GM23248 (cell line): ENCODE measurements around the gene TPRG1. TPM values are rescaled to one million over a fixed set of nuclear protein-coding genes. Genes with fewer than 3 reads are reported as not detected.

Source experiments
- DNase-seq: peaks from one replicate; pipeline ENCODE4 v3.0.0-alpha.2; 2015
- H2AFZ ChIP-seq: fragments of 200-600 bp; sonication (generic); 2 replicates; pipeline ENCODE4 v1.6.1; 2016; ENCODE audit warnings: antibody characterized with exemption
- H3F3A ChIP-seq: fragments of 200-600 bp; sonication (generic); 2 replicates; pipeline ENCODE4 v1.6.1; 2016; ENCODE audit warnings: mild to moderate bottlenecking, antibody characterized with exemption, mixed run types; ENCODE audit not compliant: insufficient read depth
- H3K27ac ChIP-seq: fragments of 200-600 bp; sonication (generic); 2 replicates; pipeline ENCODE4 v1.5.1; 2016; ENCODE audit warnings: mild to moderate bottlenecking
- H3K27me3 ChIP-seq: fragments of 200-600 bp; sonication (generic); replicated peaks from 2 replicates; pipeline ENCODE4 v1.6.1; 2016; ENCODE audit warnings: mild to moderate bottlenecking; ENCODE audit not compliant: insufficient read depth
- H3K36me3 ChIP-seq: fragments of 200-600 bp; sonication (generic); 2 replicates; pipeline ENCODE4 v1.6.1; 2016; ENCODE audit warnings: low read depth, mild to moderate bottlenecking
- H3K4me1 ChIP-seq: fragments of 200-600 bp; sonication (generic); 2 replicates; pipeline ENCODE4 v1.6.1; 2016; ENCODE audit warnings: mild to moderate bottlenecking; ENCODE audit not compliant: insufficient read depth
- H3K4me2 ChIP-seq: fragments of 200-600 bp; sonication (generic); one replicate; pipeline ENCODE4 v1.6.1; 2016; ENCODE audit warnings: mild to moderate bottlenecking; ENCODE audit not compliant: unreplicated experiment
- H3K4me3 ChIP-seq: fragments of 200-600 bp; sonication (generic); 2 replicates; pipeline ENCODE4 v1.5.1; 2016; ENCODE audit warnings: mild to moderate bottlenecking
- H3K79me2 ChIP-seq: fragments of 200-600 bp; sonication (generic); 2 replicates; pipeline ENCODE4 v1.6.1; 2016; ENCODE audit warnings: mild to moderate bottlenecking; ENCODE audit not compliant: insufficient read depth
- H3K9ac ChIP-seq: fragments of 200-600 bp; sonication (generic); 2 replicates; pipeline ENCODE4 v1.6.1; 2016; ENCODE audit warnings: mild to moderate bottlenecking
- H3K9me2 ChIP-seq: fragments of 200-600 bp; sonication (generic); 2 replicates; pipeline ENCODE4 v1.6.1; 2016; ENCODE audit warnings: mixed run types, mild to moderate bottlenecking, moderate library complexity; ENCODE audit not compliant: insufficient read depth
- H3K9me3 ChIP-seq: fragments of 200-600 bp; sonication (generic); one replicate; pipeline ENCODE4 v1.6.1; 2017; ENCODE audit warnings: low read depth
- H4K20me1 ChIP-seq: fragments of 200-600 bp; sonication (generic); 2 replicates; pipeline ENCODE4 v1.6.0; 2016; ENCODE audit not compliant: insufficient read depth
- EZH2 ChIP-seq: fragments of 200-600 bp; sonication (generic); IDR thresholded peaks from 2 replicates; pipeline ENCODE4 v1.6.1; 2018; ENCODE audit warnings: antibody characterized with exemption, mild to moderate bottlenecking; ENCODE audit not compliant: insufficient read depth, poor library complexity, severe bottlenecking
- EZH2phosphoT487 ChIP-seq: fragments of 200-600 bp; sonication (generic); IDR thresholded peaks from 2 replicates; pipeline ENCODE4 v1.6.1; 2018; ENCODE audit warnings: antibody characterized with exemption, moderate library complexity, mild to moderate bottlenecking, low read depth; ENCODE audit not compliant: insufficient read depth
- WGBS, 2 experiments: methylation state at CpG; one replicate each; pipeline ENCODE4 v1.1.6; 2015 to 2017; ENCODE audit warnings: low lambda C conversion rate in 2 of 2, low coverage in 1 of 2; ENCODE audit errors: missing lambda C conversion rate in 2 of 2; 5-methylcytosine and 5-hydroxymethylcytosine counted together
- in situ Hi-C: fragments of 300-500 bp; cut with MboI; formaldehyde crosslinking; loops from 2 replicates; pipeline ENCODE4 v1.15.0; 2020
- polyA plus RNA-seq: library from polyadenylated mRNA; unstranded; fragments of >200 nt; fragmentation: Nextera tagmentation; extraction: Ambion mirVana; gene quantifications from 2 replicates; pipeline ENCODE4 v1.2.1, GENCODE V29; 2016
- total RNA-seq: library from RNA; depleted of rRNA; stranded (reverse); fragments of >200 nt; shearing (Covaris generic); gene quantifications from 2 replicates; pipeline ENCODE4 v1.2.3, GENCODE V29; 2014

Gene TPRG1
- total and polyA plus RNA-seq, 2 experiments from 2014 or later: not detected

DNA sequence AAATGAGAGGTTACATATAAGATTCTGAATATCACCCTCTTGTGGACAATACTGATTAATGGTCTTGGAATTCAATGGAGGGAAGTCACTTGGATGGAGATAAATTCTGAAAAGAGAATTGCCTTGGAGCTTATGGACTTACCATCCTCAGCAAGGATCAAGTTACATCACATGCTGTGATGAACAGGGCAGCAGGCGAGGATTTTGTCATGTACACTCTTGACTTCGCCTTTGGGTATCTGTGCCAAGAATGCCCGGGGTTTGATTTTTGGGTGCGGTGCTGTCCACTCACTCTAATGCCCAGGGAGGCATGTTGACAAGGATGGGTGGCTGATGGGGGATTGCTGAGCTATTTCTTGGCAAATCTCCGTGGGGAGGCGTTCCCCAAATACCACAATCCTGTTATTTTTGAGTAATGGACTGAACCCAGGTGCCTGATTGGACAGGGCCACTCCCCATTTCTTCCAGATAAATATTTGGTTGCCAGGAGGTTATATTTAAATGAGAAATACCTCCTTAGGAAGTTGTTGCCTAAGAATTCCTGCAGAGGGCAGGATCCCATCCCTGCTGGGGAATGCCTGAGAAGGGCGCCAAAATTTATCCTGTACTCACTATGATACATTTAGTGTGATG, 96.3 kb downstream of the TPRG1 start:
- Histone ChIP-seq H3K9ac (no peak overlapping the region), H3K4me2 (no peak overlapping the region), H3K9me3 (no peaks in the 10 kb centered on the region), H3K9me2 (no peaks in the 10 kb centered on the region), H3K27ac (no peak overlapping the region), H4K20me1 (no peaks in the 10 kb centered on the region), H3K4me3 (no peak overlapping the region), H2AFZ (no peak overlapping the region), H3K79me2 (no peaks in the 10 kb centered on the region), H3K36me3 (no peaks in the 10 kb centered on the region), H3K27me3 (no peaks in the 10 kb centered on the region), H3K4me1 (peaks cover 21% of the 10 kb centered on the region), H3F3A (peaks cover 20% of the 10 kb centered on the region)
- in situ Hi-C loops: no loop called here
- 91 to 94% methylated on average over 7 of the region's 7 CpGs for WGBS, 2 experiments
- no peak for TF ChIP-seq EZH2phosphoT487
- no peak for TF ChIP-seq EZH2
- DNase-seq: peak; percentile 57

DNA sequence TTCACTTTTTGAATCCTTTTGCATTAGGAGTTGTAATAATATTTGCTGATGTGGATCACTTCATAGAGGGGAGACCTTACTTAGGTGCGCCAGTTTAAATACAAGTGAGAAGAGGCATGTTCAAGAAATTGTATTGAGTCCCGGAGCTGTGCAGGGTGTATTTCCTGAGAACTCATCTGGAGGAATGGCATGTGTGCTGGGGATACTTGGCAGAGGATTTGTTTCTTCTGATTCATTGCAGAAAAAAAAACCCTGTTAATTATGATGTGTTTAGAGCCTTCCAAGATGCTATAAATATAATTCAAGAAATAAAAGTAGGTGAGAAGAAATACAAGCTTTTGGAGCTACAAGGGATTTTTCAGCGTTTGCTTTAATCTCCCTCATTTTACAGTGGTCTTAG, 97.6 kb downstream of the TPRG1 start:
- H3K79me2 ChIP-seq: no peaks in the 10 kb centered on the region
- H3K4me1 ChIP-seq: peaks cover 31% of the 10 kb centered on the region
- DNase-seq: peak; percentile 79
- no peaks in the 10 kb centered on the region for H3K36me3 ChIP-seq
- 0 out of 2 replicates have a peak overlapping the region, but pooled peaks have one; percentile 23 for H3K9ac ChIP-seq
- H3K27ac ChIP-seq: peak overlapping the region; percentile 4
- peaks cover 31% of the 10 kb centered on the region for H3F3A ChIP-seq
- in situ Hi-C loops: no loop called here
- peak overlapping the region; percentile 28; the same call in 1 of the 2 replicates for H3K4me3 ChIP-seq
- no peaks in the 10 kb centered on the region for H3K9me3 ChIP-seq
- no peaks in the 10 kb centered on the region for H3K27me3 ChIP-seq
- TF ChIP-seq EZH2: no peak
- no peak for TF ChIP-seq EZH2phosphoT487
- peak overlapping the region; percentile 44 for H3K4me2 ChIP-seq
- WGBS, 2 experiments: 21 to 31% methylated on average over 3 of the region's 3 CpGs
- no peaks in the 10 kb centered on the region for H3K9me2 ChIP-seq
- H2AFZ ChIP-seq: no peak overlapping the region
- no peaks in the 10 kb centered on the region for H4K20me1 ChIP-seq

DNA sequence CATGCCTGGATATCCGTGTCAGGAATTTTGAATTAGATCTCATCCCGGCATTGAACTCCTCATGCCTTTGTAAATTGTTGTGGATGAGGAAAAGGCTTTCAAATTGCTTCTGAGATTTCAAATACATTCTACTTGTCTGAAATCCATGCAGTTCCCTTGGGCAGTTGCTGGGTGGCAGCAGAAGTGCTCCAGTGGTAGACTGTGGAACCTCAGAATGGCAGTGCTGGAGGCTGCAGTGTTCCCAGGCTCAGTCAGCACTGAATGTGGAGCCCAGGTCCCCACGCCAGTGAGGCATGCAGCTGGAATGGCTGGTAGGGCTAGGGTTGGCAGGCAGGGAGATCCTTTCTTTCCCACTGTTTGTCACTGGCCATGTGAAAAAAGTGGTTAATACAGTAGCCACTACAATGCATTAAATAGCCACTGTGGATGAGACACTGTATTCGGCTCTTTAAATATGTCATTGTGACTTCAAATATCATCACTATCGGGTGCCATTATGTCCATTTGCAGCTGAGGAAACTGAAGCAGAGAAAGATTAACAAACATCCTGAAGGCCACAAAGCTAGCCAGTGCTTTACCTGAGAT, 98.6 kb downstream of the TPRG1 start:
- peaks cover 32% of the 10 kb centered on the region for H3F3A ChIP-seq
- in situ Hi-C loops: no loop called here
- no peaks in the 10 kb centered on the region for H3K9me3 ChIP-seq
- no peaks in the 10 kb centered on the region for H3K79me2 ChIP-seq
- H3K27ac ChIP-seq: peak overlapping the region; percentile 18
- H3K4me3 ChIP-seq: no peak overlapping the region
- peaks cover 33% of the 10 kb centered on the region for H3K4me1 ChIP-seq
- DNase-seq: peak; percentile 96
- no peak overlapping the region for H3K9ac ChIP-seq
- H3K27me3 ChIP-seq: no peaks in the 10 kb centered on the region
- no peaks in the 10 kb centered on the region for H3K9me2 ChIP-seq
- no peak overlapping the region for H3K4me2 ChIP-seq
- H2AFZ ChIP-seq: no peak overlapping the region
- no peaks in the 10 kb centered on the region for H3K36me3 ChIP-seq
- H4K20me1 ChIP-seq: no peaks in the 10 kb centered on the region
- WGBS, 2 experiments: 60 to 65% methylated on average over 5 of the region's 5 CpGs
- no peak for TF ChIP-seq EZH2phosphoT487
- TF ChIP-seq EZH2: no peak

DNA sequence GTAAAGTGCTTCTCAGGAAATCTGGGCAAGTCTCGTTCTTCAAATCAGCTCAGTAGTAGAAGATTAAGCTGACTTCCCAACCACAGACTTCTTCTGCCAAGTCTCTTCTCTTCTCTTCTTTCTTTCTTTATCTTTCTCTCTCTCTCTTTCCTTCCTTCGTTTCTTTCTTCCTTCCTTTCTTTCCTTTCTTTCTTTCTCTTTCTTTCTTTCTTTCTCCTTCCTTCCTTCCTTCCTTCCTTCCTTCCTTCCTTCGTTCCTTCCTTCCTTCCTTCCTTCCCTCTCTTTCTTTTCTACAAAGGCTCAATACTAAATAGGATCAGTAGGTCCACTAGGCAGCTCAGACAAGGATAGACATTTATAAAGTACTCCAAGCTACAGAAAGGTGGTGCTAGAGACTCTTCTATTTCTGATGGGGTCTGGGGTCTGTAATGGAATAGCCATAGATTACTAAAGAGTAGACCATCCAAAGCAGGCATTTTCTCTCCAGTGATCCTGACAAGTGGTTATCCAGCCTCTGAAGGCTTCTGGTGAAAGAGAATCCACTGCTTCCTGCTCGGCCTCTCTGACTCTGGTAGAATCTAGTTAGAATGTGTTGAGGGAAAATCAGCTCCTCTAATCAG, 100.8 kb downstream of the TPRG1 start:
- Histone ChIP-seq H3K27ac (no peak overlapping the region), H3K9me3 (no peaks in the 10 kb centered on the region), H3F3A (peaks cover 44% of the 10 kb centered on the region), H3K4me2 (no peak overlapping the region), H3K79me2 (no peaks in the 10 kb centered on the region), H3K4me1 (peaks cover 49% of the 10 kb centered on the region), H2AFZ (no peak overlapping the region), H3K27me3 (no peaks in the 10 kb centered on the region), H3K9ac (no peak overlapping the region), H3K9me2 (no peaks in the 10 kb centered on the region), H3K36me3 (no peaks in the 10 kb centered on the region), H4K20me1 (no peaks in the 10 kb centered on the region), H3K4me3 (no peak overlapping the region)
- peak; percentile 22 for DNase-seq
- in situ Hi-C loops: no loop called here
- 88 to 90% methylated on average over 4 of the region's 4 CpGs for WGBS, 2 experiments
- no peak for TF ChIP-seq EZH2phosphoT487
- TF ChIP-seq EZH2: no peak
